Sigmoid colon (tissue), 4 donors: Measurements from ENCODE around the gene MYOZ2.

ENCODE experiments used
- POLR2A ChIP-seq, 2 donors: fragments of 450-650 bp; IDR thresholded peaks; one replicate each; pipeline ENCODE4 v1.6.1; 2016; ENCODE audit warnings: antibody characterized with exemption in 2 of 2, mild to moderate bottlenecking in 2 of 2, moderate library complexity in 2 of 2
- POLR2AphosphoS5 ChIP-seq, 4 donors: sonication (generic); formaldehyde crosslinking; IDR thresholded peaks; one replicate each; pipeline ENCODE4 v1.6.1; 2017; ENCODE audit warnings: antibody characterized with exemption in 4 of 4
- TF ChIP-seq, protein P1 (sequence below), 4 experiments: fragments of 450-650 bp in 3 of 4; fragments of 200-600 bp in 1 of 4; IDR thresholded peaks; one replicate each; pipeline ENCODE4 v1.5.1; 2016 to 2019; ENCODE audit warnings: antibody characterized with exemption in 4 of 4, mild to moderate bottlenecking in 3 of 4, moderate library complexity in 2 of 4

GRCh38 chr4:119128148-119128547 is 7.5 kb upstream of the MYOZ2 start:
- TF ChIP-seq, protein P1, sequence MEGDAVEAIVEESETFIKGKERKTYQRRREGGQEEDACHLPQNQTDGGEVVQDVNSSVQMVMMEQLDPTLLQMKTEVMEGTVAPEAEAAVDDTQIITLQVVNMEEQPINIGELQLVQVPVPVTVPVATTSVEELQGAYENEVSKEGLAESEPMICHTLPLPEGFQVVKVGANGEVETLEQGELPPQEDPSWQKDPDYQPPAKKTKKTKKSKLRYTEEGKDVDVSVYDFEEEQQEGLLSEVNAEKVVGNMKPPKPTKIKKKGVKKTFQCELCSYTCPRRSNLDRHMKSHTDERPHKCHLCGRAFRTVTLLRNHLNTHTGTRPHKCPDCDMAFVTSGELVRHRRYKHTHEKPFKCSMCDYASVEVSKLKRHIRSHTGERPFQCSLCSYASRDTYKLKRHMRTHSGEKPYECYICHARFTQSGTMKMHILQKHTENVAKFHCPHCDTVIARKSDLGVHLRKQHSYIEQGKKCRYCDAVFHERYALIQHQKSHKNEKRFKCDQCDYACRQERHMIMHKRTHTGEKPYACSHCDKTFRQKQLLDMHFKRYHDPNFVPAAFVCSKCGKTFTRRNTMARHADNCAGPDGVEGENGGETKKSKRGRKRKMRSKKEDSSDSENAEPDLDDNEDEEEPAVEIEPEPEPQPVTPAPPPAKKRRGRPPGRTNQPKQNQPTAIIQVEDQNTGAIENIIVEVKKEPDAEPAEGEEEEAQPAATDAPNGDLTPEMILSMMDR (IDR thresholded peaks at IDR 0.05) = no peak
- no peak for TF ChIP-seq POLR2A (IDR thresholded peaks at IDR 0.05)
- TF ChIP-seq POLR2AphosphoS5 (IDR thresholded peaks at IDR 0.05) = no peak
